ENCODE results near the gene ANAPC13. TPM values are rescaled to one million over a fixed set of nuclear protein-coding genes. Genes with fewer than 3 reads are reported as not detected.

Gene ANAPC13
- total RNA-seq, 1 donor from 2014 or later: 100 TPM

- no peaks in the 10 kb centered on the region for H3K27me3 Mint-ChIP-seq (ENCODE audit: insufficient read depth, low read depth)
These were observed 10.8 kb upstream of the ANAPC13 start for GRCh38 chr3:134496471-134497071.

DNA sequence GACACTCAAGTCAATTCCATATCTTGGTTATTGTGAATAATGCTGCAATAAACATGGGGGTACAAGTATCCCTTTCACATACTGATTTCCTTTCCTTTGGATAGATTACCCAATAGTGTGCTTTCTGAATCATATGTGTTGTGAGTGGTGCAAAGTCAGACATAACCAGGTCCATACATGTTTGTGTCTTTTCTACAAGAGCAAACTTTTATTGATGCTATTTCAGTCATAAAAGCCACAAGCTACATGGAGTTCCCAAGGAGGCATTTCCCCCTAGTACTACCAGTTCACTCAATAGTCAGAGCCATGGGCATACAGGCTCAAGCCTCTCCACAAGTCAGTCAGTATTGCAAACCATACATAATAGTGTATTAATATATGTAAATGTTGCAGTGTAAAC, 10.2 kb upstream of the ANAPC13 start:
- H3F3A ChIP-seq (ENCODE audit: low read depth): no peaks in the 10 kb centered on the region
- H3K79me2 ChIP-seq (ENCODE audit: low read depth): peaks cover 53% of the 10 kb centered on the region
- Mint-ChIP-seq H3K4me1 (no peaks in the 10 kb centered on the region), H3K36me3 (peaks cover 43% of the 10 kb centered on the region), H3K27me3 (ENCODE audit: insufficient read depth, low read depth) (no peaks in the 10 kb centered on the region), H3K4me3 (no peak overlapping the region), H3K9me3 (peaks cover 24% of the 10 kb centered on the region), H3K27ac (no peak overlapping the region)
- no peak overlapping the region for H3K4me3 ChIP-seq
- H3K27me3 ChIP-seq: no peaks in the 10 kb centered on the region
- H3K27ac ChIP-seq: no peak overlapping the region
- no peak overlapping the region for H3K4me2 ChIP-seq
- no peak overlapping the region for H3K9ac ChIP-seq
- H4K20me1 ChIP-seq (ENCODE audit: low read depth): peaks cover under 1% of the 10 kb centered on the region
- no peaks in the 10 kb centered on the region for H3K4me1 ChIP-seq
- no peaks in the 10 kb centered on the region for H3K9me3 ChIP-seq (ENCODE audit: low read depth)
- H3K36me3 ChIP-seq: no peaks in the 10 kb centered on the region
- TF ChIP-seq EZH2 (IDR thresholded peaks at IDR 0.05) (no peak), EZH2phosphoT487 (IDR thresholded peaks at IDR 0.05) (no peak), CTCF (IDR thresholded peaks at IDR 0.05) (no peak)
- no peak for DNase-seq (ENCODE audit: low spot score)
- H2AFZ ChIP-seq (replicated peaks): no peak overlapping the region

More at GRCh38 chr3:134496471-134497071, 10.8 kb upstream of the ANAPC13 start:
- Histone ChIP-seq H3K36me3 (no peaks in the 10 kb centered on the region), H3K79me2 (ENCODE audit: low read depth) (peaks cover 53% of the 10 kb centered on the region), H2AFZ (replicated peaks) (no peak overlapping the region), H3K4me2 (no peak overlapping the region), H4K20me1 (ENCODE audit: low read depth) (no peaks in the 10 kb centered on the region), H3F3A (ENCODE audit: low read depth) (no peaks in the 10 kb centered on the region), H3K27me3 (no peaks in the 10 kb centered on the region), H3K4me1 (no peaks in the 10 kb centered on the region), H3K4me3 (no peak overlapping the region), H3K27ac (no peak overlapping the region), H3K9me3 (ENCODE audit: low read depth) (no peaks in the 10 kb centered on the region), H3K9ac (no peak overlapping the region)
- H3K27ac Mint-ChIP-seq: no peak overlapping the region
- no peak for TF ChIP-seq CTCF (IDR thresholded peaks at IDR 0.05)
- no peak for TF ChIP-seq EZH2 (IDR thresholded peaks at IDR 0.05)
- no peak for TF ChIP-seq EZH2phosphoT487 (IDR thresholded peaks at IDR 0.05)
- no peaks in the 10 kb centered on the region for H3K4me1 Mint-ChIP-seq
- no peak overlapping the region for H3K4me3 Mint-ChIP-seq
- H3K9me3 Mint-ChIP-seq: peaks cover 26% of the 10 kb centered on the region
- H3K36me3 Mint-ChIP-seq: peaks cover 47% of the 10 kb centered on the region
- DNase-seq (ENCODE audit: low spot score): no peak

DNA sequence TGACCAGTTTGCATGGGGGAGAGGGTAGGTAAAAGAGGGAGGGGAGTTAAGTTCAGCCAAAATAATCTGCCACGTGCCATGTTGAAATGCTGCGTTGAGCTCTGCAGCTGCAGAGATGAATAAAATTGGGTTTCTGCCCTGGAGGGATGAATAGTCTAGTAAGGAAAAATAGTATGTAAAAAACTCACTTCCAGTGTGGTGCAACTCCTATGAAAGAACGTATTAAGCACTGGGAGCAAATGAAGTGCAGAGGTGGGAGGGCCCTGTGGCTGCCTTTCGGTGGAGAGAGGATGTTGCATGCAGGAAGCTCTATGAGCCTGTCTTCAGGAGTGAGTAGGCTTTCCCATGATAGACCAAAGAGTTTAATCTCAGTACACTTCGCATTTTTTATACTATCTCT, 8.7 kb upstream of the ANAPC13 start:
- H3K9me3 Mint-ChIP-seq: peaks cover 14% of the 10 kb centered on the region
- Histone ChIP-seq H3K4me2 (no peak overlapping the region), H3F3A (ENCODE audit: low read depth) (no peaks in the 10 kb centered on the region), H3K4me1 (no peaks in the 10 kb centered on the region), H3K27ac (no peak overlapping the region), H3K36me3 (no peaks in the 10 kb centered on the region), H3K27me3 (no peaks in the 10 kb centered on the region), H2AFZ (replicated peaks) (no peak overlapping the region), H4K20me1 (ENCODE audit: low read depth) (peaks cover 4% of the 10 kb centered on the region), H3K4me3 (no peak overlapping the region), H3K9ac (no peak overlapping the region), H3K79me2 (ENCODE audit: low read depth) (peaks cover 57% of the 10 kb centered on the region), H3K9me3 (ENCODE audit: low read depth) (no peaks in the 10 kb centered on the region)
- peaks cover 38% of the 10 kb centered on the region for H3K36me3 Mint-ChIP-seq
- no peak overlapping the region for H3K4me3 Mint-ChIP-seq
- H3K4me1 Mint-ChIP-seq: no peaks in the 10 kb centered on the region
- no peak overlapping the region for H3K27ac Mint-ChIP-seq
- no peak for TF ChIP-seq EZH2 (IDR thresholded peaks at IDR 0.05)
- TF ChIP-seq EZH2phosphoT487 (IDR thresholded peaks at IDR 0.05): no peak
- no peak for TF ChIP-seq CTCF (IDR thresholded peaks at IDR 0.05)
- no peaks in the 10 kb centered on the region for H3K27me3 Mint-ChIP-seq (ENCODE audit: insufficient read depth, low read depth)
- no peak for DNase-seq (ENCODE audit: low spot score)
